H9 (cell line): ENCODE data around the gene GABRB3. TPM values are rescaled to one million over a fixed set of nuclear protein-coding genes. Genes with fewer than 3 reads are reported as not detected.

Experiments
- DNase-seq: peaks from one replicate; pipeline ENCODE4 v3.0.0-alpha.2; 2017
- H2AFZ ChIP-seq: one replicate; pipeline ENCODE4 v1.6.1; 2013; ENCODE audit warnings: mild to moderate bottlenecking, low read length, control low read depth, moderate library complexity
- H2AK5ac ChIP-seq: 2 replicates; pipeline ENCODE4 v1.6.1; 2013; ENCODE audit warnings: low read length, control low read depth, mixed read lengths; ENCODE audit not compliant: insufficient read length
- H2BK120ac ChIP-seq: one replicate; pipeline ENCODE4 v1.6.1; 2013; ENCODE audit warnings: low read depth, mild to moderate bottlenecking, low read length, control low read depth, inconsistent platforms; ENCODE audit not compliant: poor library complexity, severe bottlenecking
- H2BK12ac ChIP-seq: 2 replicates; pipeline ENCODE4 v1.6.1; 2013; ENCODE audit warnings: low read length, control low read depth, mixed read lengths, low read depth; ENCODE audit not compliant: insufficient read length
- H2BK15ac ChIP-seq: 2 replicates; pipeline ENCODE4 v1.6.1; 2013; ENCODE audit warnings: low read depth, low read length, control low read depth
- H2BK20ac ChIP-seq: one replicate; pipeline ENCODE4 v1.6.1; 2013; ENCODE audit warnings: low read depth, mild to moderate bottlenecking, low read length, control low read depth, inconsistent platforms; ENCODE audit not compliant: poor library complexity, severe bottlenecking
- H2BK5ac ChIP-seq: 2 replicates; pipeline ENCODE4 v1.6.1; 2013; ENCODE audit warnings: low read length, control low read depth, mixed read lengths; ENCODE audit not compliant: insufficient read length
- H3K14ac ChIP-seq: 2 replicates; pipeline ENCODE4 v1.6.1; 2013; ENCODE audit warnings: low read length, control low read depth; ENCODE audit not compliant: insufficient read depth
- H3K18ac ChIP-seq: 2 replicates; pipeline ENCODE4 v1.6.1; 2013; ENCODE audit warnings: low read depth, mild to moderate bottlenecking, mixed read lengths, low read length, control low read depth; ENCODE audit not compliant: insufficient read length
- H3K23ac ChIP-seq: 2 replicates; pipeline ENCODE4 v1.6.1; 2013; ENCODE audit warnings: low read length, control low read depth, mixed read lengths, low read depth; ENCODE audit not compliant: insufficient read length
- H3K23me2 ChIP-seq: 2 replicates; pipeline ENCODE4 v1.6.1; 2013; ENCODE audit warnings: low read depth, mild to moderate bottlenecking, mixed read lengths, low read length, control low read depth; ENCODE audit not compliant: insufficient read length, poor library complexity, severe bottlenecking
- H3K27ac ChIP-seq: 2 replicates; pipeline ENCODE4 v1.5.1; 2013; ENCODE audit warnings: low read length, control low read depth, mixed read lengths, low read depth; ENCODE audit not compliant: insufficient read length
- H3K27me3 ChIP-seq: 2 replicates; pipeline ENCODE4 v1.6.1; 2013; ENCODE audit warnings: low read length, control low read depth, inconsistent platforms; ENCODE audit not compliant: insufficient read depth
- H3K4ac ChIP-seq: 2 replicates; pipeline ENCODE4 v1.6.1; 2013; ENCODE audit warnings: low read depth, mild to moderate bottlenecking, control low read depth, inconsistent platforms, low read length, moderate library complexity
- H3K4me1 ChIP-seq: 2 replicates; pipeline ENCODE4 v1.6.1; 2013; ENCODE audit warnings: low read length, control low read depth, inconsistent platforms; ENCODE audit not compliant: insufficient read depth
- H3K4me2 ChIP-seq: 2 replicates; pipeline ENCODE4 v1.6.1; 2013; ENCODE audit warnings: low read length, control low read depth, mixed read lengths; ENCODE audit not compliant: insufficient read length, insufficient read depth
- H3K56ac ChIP-seq: 2 replicates; pipeline ENCODE4 v1.6.1; 2013; ENCODE audit warnings: low read depth, mild to moderate bottlenecking, mixed read lengths, low read length, control low read depth; ENCODE audit not compliant: insufficient read length
- H3K79me1 ChIP-seq: 2 replicates; pipeline ENCODE4 v1.6.1; 2013; ENCODE audit warnings: low read depth, mild to moderate bottlenecking, moderate library complexity, low read length, control low read depth, inconsistent platforms; ENCODE audit not compliant: insufficient read depth, poor library complexity, severe bottlenecking
- H3K79me2 ChIP-seq: 2 replicates; pipeline ENCODE4 v1.6.1; 2013; ENCODE audit warnings: low read length, control low read depth, inconsistent platforms; ENCODE audit not compliant: insufficient read depth
- H3K9ac ChIP-seq: 2 replicates; pipeline ENCODE4 v1.6.1; 2013; ENCODE audit warnings: low read length, control low read depth, mixed read lengths; ENCODE audit not compliant: insufficient read length; ENCODE audit errors: extremely low read depth
- H3K9me3 ChIP-seq: one replicate; pipeline ENCODE4 v1.6.1; 2013; ENCODE audit warnings: low read depth, low read length, inconsistent platforms; ENCODE audit not compliant: control insufficient read depth
- H3T11ph ChIP-seq: one replicate; pipeline ENCODE4 v1.6.1; 2013; ENCODE audit warnings: mild to moderate bottlenecking, low read length, control low read depth, inconsistent platforms
- H4K20me1 ChIP-seq: one replicate; pipeline ENCODE4 v1.6.1; 2013; ENCODE audit not compliant: control insufficient read depth, insufficient read length, insufficient read depth
- H4K5ac ChIP-seq: 2 replicates; pipeline ENCODE4 v1.6.1; 2013; ENCODE audit warnings: low read depth, mild to moderate bottlenecking, mixed read lengths, low read length, control low read depth; ENCODE audit not compliant: insufficient read length
- H4K8ac ChIP-seq: replicated peaks from 2 replicates; pipeline ENCODE4 v1.6.1; 2013; ENCODE audit warnings: low read length, control low read depth, mixed read lengths, low read depth; ENCODE audit not compliant: insufficient read length
- H4K91ac ChIP-seq: 2 replicates; pipeline ENCODE4 v1.6.1; 2013; ENCODE audit warnings: low read depth, mild to moderate bottlenecking, moderate library complexity, mixed read lengths, low read length, control low read depth; ENCODE audit not compliant: insufficient read length
- H3K27ac Mint-ChIP-seq, 3 experiments: 2 replicates in 2 of 3; 3 replicates in 1 of 3; pipeline ENCODE4 v1.8.0; 2020 to 2021; ENCODE audit warnings: mixed read lengths in 3 of 3, mild to moderate bottlenecking in 1 of 3, moderate library complexity in 1 of 3
- H3K27me3 Mint-ChIP-seq: 2 replicates; pipeline ENCODE4 v1.8.0; 2021; ENCODE audit warnings: low read depth, mild to moderate bottlenecking, moderate library complexity, mixed read lengths
- H3K36me3 Mint-ChIP-seq, 3 experiments: 2 replicates in 2 of 3; 3 replicates in 1 of 3; pipeline ENCODE4 v1.8.0; 2020 to 2021; ENCODE audit warnings: low read depth in 3 of 3, mixed read lengths in 3 of 3; ENCODE audit not compliant: insufficient read depth in 1 of 3
- H3K4me1 Mint-ChIP-seq, 2 experiments: 2 replicates each; pipeline ENCODE4 v1.8.0; 2020; ENCODE audit warnings: mixed read lengths in 2 of 2
- H3K4me3 Mint-ChIP-seq, 2 experiments: 2 replicates in 1 of 2; 3 replicates in 1 of 2; pipeline ENCODE4 v1.8.0; 2020 to 2021; ENCODE audit warnings: mild to moderate bottlenecking in 2 of 2, mixed read lengths in 2 of 2, moderate library complexity in 1 of 2
- H3K9me3 Mint-ChIP-seq, 2 experiments: 2 replicates in 1 of 2; 3 replicates in 1 of 2; pipeline ENCODE4 v1.8.0; 2020; ENCODE audit warnings: mild to moderate bottlenecking in 2 of 2, mixed read lengths in 2 of 2, moderate library complexity in 1 of 2
- WGBS: extraction: QIAGEN DNeasy Blood & Tissue Kit; methylation state at CpG from one replicate; pipeline ENCODE4 v1.1.7; 2013; ENCODE audit warnings: missing lambda C conversion rate, low lambda C conversion rate, mixed read lengths; ENCODE audit not compliant: insufficient read length; ENCODE audit errors: extremely low coverage; 5-methylcytosine and 5-hydroxymethylcytosine counted together
- total RNA-seq: library from RNA; stranded (reverse); gene quantifications from 2 replicates; pipeline ENCODE4 v1.2.1, GENCODE V29; 2021
- TF ChIP-seq, protein P1 (sequence below): fragments of 200-600 bp; sonication (generic); conservative IDR thresholded peaks from 3 replicates; pipeline ENCODE4 v1.8.0; 2021; ENCODE audit warnings: antibody characterized with exemption, mild to moderate bottlenecking

The GABRB3 gene
- total RNA-seq, 1 experiment from 2014 or later: 98.2 TPM

DNA sequence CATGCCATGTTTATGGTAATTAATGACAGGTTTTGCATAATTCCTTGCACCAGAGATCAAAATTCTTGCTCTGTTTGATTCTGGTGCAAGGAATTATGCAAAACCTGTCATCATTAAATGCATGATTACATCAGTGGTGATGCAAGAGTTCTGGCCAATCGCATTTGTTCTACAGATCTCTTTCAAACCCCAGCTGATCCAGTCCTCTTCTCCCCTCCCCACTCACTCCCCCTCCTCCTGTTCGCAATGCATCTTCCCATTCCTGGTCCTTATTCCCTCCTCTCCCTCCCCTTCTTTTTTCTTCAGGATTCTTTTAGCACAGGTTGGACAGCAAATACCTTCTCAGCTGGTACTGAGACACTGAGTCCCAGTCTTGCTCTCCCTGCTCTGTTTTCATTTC lies 82.1 kb downstream of the GABRB3 start:
- Histone ChIP-seq H3K9ac (no peak overlapping the region), H2BK120ac (no peak overlapping the region), H3K79me2 (peaks cover 11% of the 10 kb centered on the region; the same call in 1 of the 2 replicates), H3K9me3 (no peaks in the 10 kb centered on the region), H3K27me3 (no peaks in the 10 kb centered on the region), H3K79me1 (peaks cover 3% of the 10 kb centered on the region), H3K14ac (no peak overlapping the region), H4K91ac (no peak overlapping the region), H3K23me2 (no peaks in the 10 kb centered on the region), H2BK15ac (no peak overlapping the region), H2BK5ac (no peak overlapping the region), H3K4me2 (no peak overlapping the region), H2BK20ac (no peak overlapping the region), H3K23ac (no peak overlapping the region), H4K5ac (no peak overlapping the region), H3K18ac (peak overlapping the region; percentile 43), H3K4ac (no peak overlapping the region), H2AK5ac (no peak overlapping the region), H2BK12ac (no peak overlapping the region), H4K8ac (no peak overlapping the region), H3K4me1 (peaks cover 11% of the 10 kb centered on the region; the same call in 1 of the 2 replicates), H3K56ac (no peak overlapping the region), H2AFZ (no peak overlapping the region), H3K27ac (no peak overlapping the region), H4K20me1 (no peaks in the 10 kb centered on the region), H3T11ph (no peak overlapping the region)
- no peak for DNase-seq
- H3K4me1 Mint-ChIP-seq: peaks cover 44 to 52% of the 10 kb centered on the region in 2 experiments
- H3K9me3 Mint-ChIP-seq: peaks cover 15 to 17% of the 10 kb centered on the region in 2 experiments
- H3K36me3 Mint-ChIP-seq: peaks cover 17 to 23% (median 18%) of the 10 kb centered on the region in 3 experiments
- no CpG with 5 or more reads among the region's 2 CpGs for WGBS
- peak overlapping the region; percentile 84 to 94 (median 90) for H3K27ac Mint-ChIP-seq
- TF ChIP-seq, protein P1, sequence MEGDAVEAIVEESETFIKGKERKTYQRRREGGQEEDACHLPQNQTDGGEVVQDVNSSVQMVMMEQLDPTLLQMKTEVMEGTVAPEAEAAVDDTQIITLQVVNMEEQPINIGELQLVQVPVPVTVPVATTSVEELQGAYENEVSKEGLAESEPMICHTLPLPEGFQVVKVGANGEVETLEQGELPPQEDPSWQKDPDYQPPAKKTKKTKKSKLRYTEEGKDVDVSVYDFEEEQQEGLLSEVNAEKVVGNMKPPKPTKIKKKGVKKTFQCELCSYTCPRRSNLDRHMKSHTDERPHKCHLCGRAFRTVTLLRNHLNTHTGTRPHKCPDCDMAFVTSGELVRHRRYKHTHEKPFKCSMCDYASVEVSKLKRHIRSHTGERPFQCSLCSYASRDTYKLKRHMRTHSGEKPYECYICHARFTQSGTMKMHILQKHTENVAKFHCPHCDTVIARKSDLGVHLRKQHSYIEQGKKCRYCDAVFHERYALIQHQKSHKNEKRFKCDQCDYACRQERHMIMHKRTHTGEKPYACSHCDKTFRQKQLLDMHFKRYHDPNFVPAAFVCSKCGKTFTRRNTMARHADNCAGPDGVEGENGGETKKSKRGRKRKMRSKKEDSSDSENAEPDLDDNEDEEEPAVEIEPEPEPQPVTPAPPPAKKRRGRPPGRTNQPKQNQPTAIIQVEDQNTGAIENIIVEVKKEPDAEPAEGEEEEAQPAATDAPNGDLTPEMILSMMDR: no peak
- H3K27me3 Mint-ChIP-seq: no peaks in the 10 kb centered on the region
- peak overlapping the region; percentile 21 to 33; a peak in 2 of 5 replicates for H3K4me3 Mint-ChIP-seq
